Heart right ventricle (tissue), 16 donors: ENCODE measurements around the gene SLC6A6. TPM values are rescaled to one million over a fixed set of nuclear protein-coding genes. Genes with fewer than 3 reads are reported as not detected.
"Not testable (repeated sequence)": the region's sequence is repeated elsewhere in the genome, so short reads cannot be mapped to it uniquely, and the experiment has no call there.

ENCODE experiments used
- ATAC-seq, 8 donors: fragments of 200-7000 bp; cut with Tn5 transposase; one replicate each; pipeline ENCODE4 v1.9.1; 2020; ENCODE audit warnings: mild to moderate bottlenecking in 8 of 8, moderate library complexity in 8 of 8, moderate number of reproducible peaks in 1 of 8
- DNase-seq, 2 donors: peaks; one replicate each; pipeline ENCODE4 v3.0.0-alpha.2; 2020
- H3K27ac ChIP-seq, 10 donors: fragments of 200-600 bp; sonication (generic) in 2 of 10; one replicate each; pipeline versions ENCODE4 v1.5.0 to v1.8.0; 2020 to 2022; ENCODE audit warnings: mild to moderate bottlenecking in 3 of 10
- H3K27me3 ChIP-seq, 7 donors: fragments of 200-600 bp; one replicate each; pipeline ENCODE4 v1.8.0; 2021 to 2022; ENCODE audit warnings: mild to moderate bottlenecking in 2 of 7
- H3K36me3 ChIP-seq, 9 donors: fragments of 200-600 bp; sonication (generic) in 1 of 9; one replicate each; pipeline versions ENCODE4 v1.5.0 to v1.8.0; 2020 to 2022; ENCODE audit warnings: mild to moderate bottlenecking in 2 of 9
- H3K4me1 ChIP-seq, 9 donors: fragments of 200-600 bp; sonication (generic) in 1 of 9; one replicate each; pipeline versions ENCODE4 v1.5.0 to v1.8.0; 2020 to 2022; ENCODE audit warnings: mild to moderate bottlenecking in 4 of 9
- H3K4me3 ChIP-seq, 10 donors: fragments of 200-600 bp; sonication (generic) in 2 of 10; one replicate each; pipeline versions ENCODE4 v1.5.0 to v1.8.0; 2020 to 2022; ENCODE audit warnings: mild to moderate bottlenecking in 7 of 10, moderate library complexity in 2 of 10
- H3K9me3 ChIP-seq, 11 donors: fragments of 200-600 bp in 10 of 11; sonication (generic) in 2 of 11; one replicate each; pipeline versions ENCODE4 v1.5.0 to v1.8.0; 2013 to 2022; ENCODE audit warnings: mild to moderate bottlenecking in 2 of 11, control low read depth in 1 of 11, moderate library complexity in 1 of 11
- WGBS, 2 donors: extraction: QIAGEN DNeasy Blood & Tissue Kit; methylation state at CpG; one replicate each; pipeline ENCODE4 v1.1.7; 2013; ENCODE audit warnings: inconsistent platforms in 1 of 2; 5-methylcytosine and 5-hydroxymethylcytosine counted together
- intact Hi-C, 10 donors: fragments of 100-400 bp; cut with DNase I; formaldehyde crosslinking; loops; one replicate each; pipeline versions ENCODE4 v1.11.1 to v1.14.2; 2022
- polyA plus RNA-seq, 2 donors: library from polyadenylated mRNA; stranded (reverse); fragments of 200-250 nt; gene quantifications; one replicate each; pipeline ENCODE4 v1.2.3, GENCODE V29; 2013
- total RNA-seq, 10 donors: library from RNA; stranded (reverse); fragmentation: NEBNext Ultra II Directional in 3 of 10; extraction: Animal tissue kit (Norgen Biotek cat#: 25700) in 3 of 10; gene quantifications; one replicate each; pipeline versions ENCODE4 v1.2.1 to v1.2.4, GENCODE V29; 2021 to 2023
- TF ChIP-seq, protein P1 (sequence below), 9 donors: fragments of 200-600 bp; sonication (generic) in 2 of 9; IDR thresholded peaks; one replicate each; pipeline versions ENCODE4 v1.5.0 to v1.8.0; 2021 to 2022; ENCODE audit warnings: antibody characterized with exemption in 9 of 9, mild to moderate bottlenecking in 5 of 9, moderate library complexity in 1 of 9
- donor health status: Arrhythmogenic right ventricular cardiomyopathy.
- donor health status: ischemic (EF 13 %, LVEDD 7.1; RV severe dilation, severe dysfunction).
- donor health status: healthy with polysubstance abuse.
- donor health status: DM: no; HTN: yes; CAD: no.
- donor health status: DM: no; HTN: no; CAD: no.
- donor health status: ischemic (EF 25% LVEDD 6.9; RV normal size, moderate dysfunction).
- donor health status: ischemic (EF 25% LVEDD 5.7; RV mildly dilated, moderate dysfunction).
- donor health status: healthy.
- donor health status: DM: yes; HTN: yes; CAD: no.
- donor health status: Ischemic cardiomyopathy.
- donor health status: ischemic (EF 35%, LVEDD 5.7; RV mildly dilated, moderate dysfunction).
- donor health status: nonischemic (EF 11% LVEDD 7.7; RV severe dilation, severe dysfunction).
- donor health status: DM: yes; HTN: yes; CAD: no.
- donor health status: PGD.
- donor health status: ischemic (EF 29% LVEDD 5.4; RV normal size, mild dysfunction).
- donor health status: nonischemic (EF 23%, LVEDD 6.1; RV moderate dilation, normal function).

SLC6A6 gene
- total and polyA plus RNA-seq, 12 donors, result 7.7 to 68.7 (median 44.0) TPM

DNA sequence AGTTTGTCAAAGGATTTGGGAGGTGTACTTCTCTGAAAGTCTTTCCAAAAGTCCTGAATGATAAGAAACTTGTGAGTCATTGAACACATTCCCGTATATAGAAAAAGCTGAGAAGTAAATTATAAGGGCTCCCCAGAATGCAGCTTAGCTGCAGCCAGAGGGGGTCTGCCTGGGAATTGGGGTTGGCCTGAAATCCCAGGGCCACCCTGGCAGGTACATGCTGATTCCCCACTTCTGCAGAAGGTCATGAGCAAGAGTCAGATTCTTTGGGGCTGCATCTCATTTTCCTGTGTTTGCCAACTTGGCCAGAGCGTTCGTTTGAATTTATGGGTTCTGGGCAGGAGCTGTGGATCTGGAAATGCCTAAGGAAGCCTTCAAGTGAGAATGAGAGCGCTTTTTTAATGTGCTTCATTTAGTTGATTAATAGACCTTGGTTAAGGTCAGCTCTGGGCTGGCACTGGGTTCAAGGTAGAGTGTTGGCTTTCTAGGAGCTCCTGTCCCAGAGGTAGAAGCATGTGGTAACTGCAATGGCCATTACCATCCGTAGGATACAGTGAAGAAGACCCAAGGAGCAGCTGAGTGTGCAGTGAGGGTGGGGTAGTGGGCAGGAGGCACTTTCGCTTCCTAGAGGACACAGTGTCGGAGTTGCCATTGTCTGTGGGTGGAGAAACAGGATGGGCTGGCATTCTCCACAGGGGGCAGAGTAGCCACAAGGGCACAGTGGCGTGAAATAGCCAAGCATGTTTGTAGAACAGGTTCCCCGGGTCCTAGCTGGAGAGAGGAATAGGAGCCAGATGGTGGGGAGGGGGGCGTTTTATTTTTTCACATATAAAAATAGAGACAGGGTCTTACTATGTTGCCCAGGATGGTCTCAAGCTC is 3.2 kb downstream of the SLC6A6 start:
- DNase-seq (no peak), ATAC-seq (no peak)
- Histone ChIP-seq H3K4me3 (peak overlapping the region in 8 of 10 donors; percentile 15 to 87 (median 75)), H3K9me3 (no peaks in the 10 kb centered on the region), H3K27ac (peak overlapping the region in 6 of 10 donors; percentile 42 to 94 (median 86)), H3K36me3 (peaks cover 0 to 23% (median 0%) of the 10 kb centered on the region in 9 donors), H3K4me1 (peaks cover 14 to 71% (median 33%) of the 10 kb centered on the region in 9 donors), H3K27me3 (peaks cover 0 to 23% (median 0%) of the 10 kb centered on the region in 7 donors)
- TF ChIP-seq, protein P1, sequence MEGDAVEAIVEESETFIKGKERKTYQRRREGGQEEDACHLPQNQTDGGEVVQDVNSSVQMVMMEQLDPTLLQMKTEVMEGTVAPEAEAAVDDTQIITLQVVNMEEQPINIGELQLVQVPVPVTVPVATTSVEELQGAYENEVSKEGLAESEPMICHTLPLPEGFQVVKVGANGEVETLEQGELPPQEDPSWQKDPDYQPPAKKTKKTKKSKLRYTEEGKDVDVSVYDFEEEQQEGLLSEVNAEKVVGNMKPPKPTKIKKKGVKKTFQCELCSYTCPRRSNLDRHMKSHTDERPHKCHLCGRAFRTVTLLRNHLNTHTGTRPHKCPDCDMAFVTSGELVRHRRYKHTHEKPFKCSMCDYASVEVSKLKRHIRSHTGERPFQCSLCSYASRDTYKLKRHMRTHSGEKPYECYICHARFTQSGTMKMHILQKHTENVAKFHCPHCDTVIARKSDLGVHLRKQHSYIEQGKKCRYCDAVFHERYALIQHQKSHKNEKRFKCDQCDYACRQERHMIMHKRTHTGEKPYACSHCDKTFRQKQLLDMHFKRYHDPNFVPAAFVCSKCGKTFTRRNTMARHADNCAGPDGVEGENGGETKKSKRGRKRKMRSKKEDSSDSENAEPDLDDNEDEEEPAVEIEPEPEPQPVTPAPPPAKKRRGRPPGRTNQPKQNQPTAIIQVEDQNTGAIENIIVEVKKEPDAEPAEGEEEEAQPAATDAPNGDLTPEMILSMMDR (IDR thresholded peaks at IDR 0.05), result peak in 3 of 9 donors; percentile 10 to 19 (median 11)
- WGBS, 2 donors, result 74 to 76% methylated on average over 10 of the region's 10 CpGs
- intact Hi-C loops, result loop anchor here in 1 of 10 donors (10.0 kb wide), 1 partner anchor 141 kb away; no protein-coding TSS in a partner anchor

DNA sequence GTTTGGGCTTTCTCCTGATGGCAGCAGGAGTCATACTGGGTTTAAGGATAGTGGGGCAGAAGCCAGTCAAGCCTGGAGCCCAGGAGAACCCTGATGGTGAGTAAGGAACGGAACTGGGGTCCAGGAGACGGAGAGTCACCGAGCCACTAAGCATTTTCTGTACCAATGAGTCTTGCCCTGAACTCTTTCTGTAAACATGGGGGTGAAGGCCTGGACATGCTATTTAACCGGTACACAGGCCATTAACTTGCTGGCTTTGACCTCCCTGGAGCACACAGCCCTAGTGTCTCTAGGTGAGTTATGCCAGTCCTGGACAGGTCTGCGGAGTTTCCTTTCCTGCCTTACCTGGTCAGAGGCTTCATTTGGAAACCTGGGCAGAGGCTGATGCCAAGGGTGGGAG is 3.9 kb downstream of the SLC6A6 start:
- Histone ChIP-seq H3K36me3 (peaks cover 0 to 29% (median 0%) of the 10 kb centered on the region in 9 donors), H3K27ac (peak overlapping the region in 1 of 10 donors; percentile 94), H3K9me3 (no peaks in the 10 kb centered on the region), H3K4me1 (peaks cover 14 to 71% (median 33%) of the 10 kb centered on the region in 9 donors), H3K4me3 (peak overlapping the region in 3 of 10 donors; percentile 75 to 87 (median 87)), H3K27me3 (peaks cover 0 to 23% (median 0%) of the 10 kb centered on the region in 7 donors)
- ATAC-seq, result no peak
- 72 to 74% methylated on average over 5 of the region's 5 CpGs for WGBS, 2 donors
- intact Hi-C loops, result loop anchor here in 1 of 10 donors (10.0 kb wide), 1 partner anchor 142 kb away; no protein-coding TSS in a partner anchor
- no peak for DNase-seq
- TF ChIP-seq, protein P1 (IDR thresholded peaks at IDR 0.05), result no peak

- DNase-seq (no peak), ATAC-seq (no peak)
- Histone ChIP-seq H3K27me3 (peaks cover 0 to 23% (median 0%) of the 10 kb centered on the region in 7 donors), H3K27ac (peak overlapping the region in 1 of 10 donors; percentile 94), H3K4me3 (no peak overlapping the region), H3K9me3 (no peaks in the 10 kb centered on the region), H3K4me1 (peaks cover 14 to 71% (median 33%) of the 10 kb centered on the region in 9 donors), H3K36me3 (peaks cover 0 to 33% (median 0%) of the 10 kb centered on the region in 9 donors)
- intact Hi-C loops, result loop anchor here in 1 of 10 donors (10.0 kb wide), 1 partner anchor 142 kb away; no protein-coding TSS in a partner anchor
- TF ChIP-seq, protein P1 (IDR thresholded peaks at IDR 0.05), result no peak
- WGBS, 2 donors, result 87 to 90% methylated on average over 3 of the region's 3 CpGs
Observed at GRCh38 chr3:14406766-14407165, 4.4 kb downstream of the SLC6A6 start.

DNA sequence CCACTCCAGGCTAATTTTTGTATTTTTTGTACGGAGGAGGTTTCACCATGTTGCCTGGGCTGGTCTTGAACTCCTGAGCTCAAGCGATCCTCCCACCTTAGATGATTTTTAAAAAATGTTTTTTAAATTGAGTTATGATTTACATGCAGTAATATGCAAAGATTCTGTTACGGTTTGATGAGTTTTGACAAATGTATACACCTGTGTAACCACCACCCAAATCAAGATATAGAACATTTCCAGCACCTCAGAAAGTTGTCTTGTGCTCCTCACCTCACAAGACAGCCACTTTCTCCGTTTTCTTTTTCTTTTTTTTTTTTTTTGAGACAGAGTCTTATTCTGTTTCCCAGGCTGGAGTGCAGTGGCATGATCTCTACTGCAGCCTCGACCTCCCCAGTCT is 4.8 kb downstream of the SLC6A6 start:
- no peak overlapping the region for H3K4me3 ChIP-seq
- ATAC-seq, result no peak
- peaks cover 0 to 19% (median 0%) of the 10 kb centered on the region in 7 donors for H3K27me3 ChIP-seq
- H3K36me3 ChIP-seq, result peaks cover 0 to 38% (median 0%) of the 10 kb centered on the region in 9 donors
- TF ChIP-seq, protein P1 (IDR thresholded peaks at IDR 0.05), result no peak
- 86 to 92% methylated on average over 5 of the region's 5 CpGs for WGBS, 2 donors
- intact Hi-C loops, result loop anchor here in 1 of 10 donors (10.0 kb wide), 1 partner anchor 142 kb away; no protein-coding TSS in a partner anchor
- H3K27ac ChIP-seq, result no peak overlapping the region
- peaks cover 14 to 71% (median 33%) of the 10 kb centered on the region in 9 donors for H3K4me1 ChIP-seq
- no peak for DNase-seq
- no peaks in the 10 kb centered on the region for H3K9me3 ChIP-seq

GRCh38 chr3:14409779-14410063 is 7.3 kb downstream of the SLC6A6 start:
- intact Hi-C loops, result loop anchor here in 1 of 10 donors (10.0 kb wide), 1 partner anchor 145 kb away; no protein-coding TSS in a partner anchor
- H3K4me3 ChIP-seq, H3K9me3 ChIP-seq, H3K27me3 ChIP-seq, DNase-seq, ATAC-seq: not testable (repeated sequence)
- Histone ChIP-seq H3K4me1 (peaks cover under 1 to 80% (median 26%) of the 10 kb centered on the region in 9 donors), H3K36me3 (peaks cover 0 to 49% (median 0%) of the 10 kb centered on the region in 9 donors), H3K27ac (peak overlapping the region in 1 of 10 donors; percentile 76)
- 78 to 90% methylated on average over 6 of the region's 6 CpGs for WGBS, 2 donors
